NCI-H2029 (cell line): ENCODE results near the gene ATF7.
"Not testable (repeated sequence)": the region's sequence is repeated elsewhere in the genome, so short reads cannot be mapped to it uniquely, and the experiment has no call there.

Experiments used
- DNase-seq: peaks from one replicate; lab custom pipeline; 2025; lab: John Stamatoyannopoulos, UW

Gene ATF7

GRCh38 chr12:53594897-53595615 is 31.1 kb downstream of the ATF7 start:
- no peak for DNase-seq

- DNase-seq: no peak
Observed at GRCh38 chr12:53593707-53594106, 32.5 kb downstream of the ATF7 start.

GRCh38 chr12:53593031-53593430 is 33.2 kb downstream of the ATF7 start:
- DNase-seq: no peak

GRCh38 chr12:53592426-53592825 is 33.8 kb downstream of the ATF7 start:
- no peak for DNase-seq

DNA sequence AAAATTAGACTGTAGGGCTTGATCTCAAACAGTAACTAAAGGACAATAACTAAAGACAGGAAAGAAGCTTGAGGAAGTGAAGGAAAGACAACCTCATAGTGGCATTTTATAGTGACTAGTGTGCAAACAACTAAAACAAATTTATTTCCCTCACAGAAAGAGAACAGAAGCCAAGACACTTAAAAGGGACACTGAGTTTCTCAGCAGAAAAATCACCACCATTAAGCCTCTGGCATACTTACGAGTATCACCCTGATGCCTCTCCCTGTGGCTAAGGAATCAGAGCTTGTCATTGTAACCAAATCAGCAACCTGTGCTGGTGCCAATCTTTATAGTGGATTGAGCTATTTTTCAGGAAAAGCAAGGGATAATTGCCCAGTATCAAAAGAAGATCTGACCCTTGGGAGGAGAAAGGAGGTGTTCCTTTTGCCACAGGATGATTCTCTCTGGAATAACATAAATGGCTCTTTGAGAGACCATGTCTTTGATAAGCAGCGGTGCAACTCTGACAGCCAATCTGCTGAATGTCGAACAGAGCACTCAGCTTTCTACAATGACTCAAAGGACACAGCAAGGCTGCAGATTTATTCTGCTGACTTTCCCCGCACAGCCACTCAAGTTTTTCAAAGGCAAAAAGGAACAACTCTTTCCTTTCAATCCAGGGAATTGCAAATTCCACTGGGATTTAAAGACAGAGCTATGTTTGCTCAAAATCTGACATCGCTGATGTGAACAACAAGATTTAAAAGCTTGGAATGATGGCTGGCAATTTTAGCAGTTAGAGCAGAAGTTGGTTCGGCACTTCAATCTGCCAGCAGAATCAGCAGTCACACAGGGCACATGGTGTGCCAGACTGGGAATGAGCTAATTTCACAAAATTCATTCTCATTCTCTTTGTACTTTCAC is 34.6 kb downstream of the ATF7 start:
- DNase-seq: no peak

GRCh38 chr12:53590652-53591051 is 35.5 kb downstream of the ATF7 start:
- no peak for DNase-seq

DNA sequence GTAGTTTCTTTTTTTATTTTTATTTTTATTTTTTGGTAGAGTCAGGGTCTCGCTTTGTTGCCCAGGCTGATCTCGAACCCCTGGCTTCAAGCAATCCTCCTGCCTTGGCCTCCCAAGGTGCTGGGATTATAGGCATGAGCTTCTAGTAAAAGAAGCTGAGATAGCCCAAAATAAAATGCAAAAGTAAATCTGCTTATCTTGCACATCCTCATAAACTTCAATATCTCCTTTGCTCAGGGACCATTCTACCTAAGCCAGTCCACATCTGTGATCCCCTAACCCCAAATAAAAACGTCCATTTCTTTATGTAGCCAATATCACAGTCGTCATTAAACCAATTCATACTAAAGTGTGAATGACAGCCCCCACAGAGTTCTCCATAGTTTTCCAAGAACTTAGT is 36.3 kb downstream of the ATF7 start:
- DNase-seq: no peak

GRCh38 chr12:53589423-53589822 is 36.8 kb downstream of the ATF7 start:
- no peak for DNase-seq

DNA sequence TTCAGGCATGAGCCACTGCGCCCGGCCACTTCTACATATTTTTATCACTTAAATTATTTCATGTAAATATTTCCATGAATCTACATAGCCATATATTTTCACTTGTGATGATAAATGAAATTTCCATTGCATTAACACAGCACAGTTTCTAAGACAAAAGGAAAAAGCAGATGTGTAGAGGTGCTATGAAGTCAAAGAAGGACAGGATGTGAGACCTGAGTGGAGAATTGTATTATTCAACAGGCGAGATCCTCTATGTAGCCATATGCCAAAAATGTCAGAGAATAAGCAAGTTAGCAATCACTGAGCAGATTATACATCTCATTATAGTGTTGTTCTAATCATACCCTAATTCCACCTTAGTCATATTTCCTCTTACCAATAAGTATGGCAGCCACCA is 38.1 kb downstream of the ATF7 start:
- no peak for DNase-seq

DNA sequence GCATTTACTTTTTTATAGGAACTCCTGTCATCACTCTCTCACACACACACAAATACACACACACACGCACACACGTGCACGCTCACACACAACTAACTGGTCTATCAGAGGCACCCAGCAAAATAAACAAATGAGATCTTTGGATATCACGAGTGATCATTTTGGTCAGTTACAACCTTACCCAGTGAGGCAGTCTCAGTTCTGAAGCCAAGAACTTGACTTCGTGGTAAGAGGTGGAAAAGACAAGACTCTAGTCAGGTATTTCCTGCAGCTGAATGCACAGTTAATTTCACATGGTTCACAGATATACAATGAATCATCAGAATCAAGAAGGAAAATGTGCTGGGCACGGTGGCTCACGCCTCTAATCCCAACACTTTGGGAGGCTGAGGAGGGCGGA is 39.4 kb downstream of the ATF7 start:
- no peak for DNase-seq

GRCh38 chr12:53585448-53586125 is 40.6 kb downstream of the ATF7 start:
- no peak for DNase-seq

- DNase-seq: no peak
Observed at GRCh38 chr12:53579545-53579955, 46.6 kb downstream of the ATF7 start.

GRCh38 chr12:53578783-53579182 is 47.4 kb downstream of the ATF7 start:
- DNase-seq: no peak

DNA sequence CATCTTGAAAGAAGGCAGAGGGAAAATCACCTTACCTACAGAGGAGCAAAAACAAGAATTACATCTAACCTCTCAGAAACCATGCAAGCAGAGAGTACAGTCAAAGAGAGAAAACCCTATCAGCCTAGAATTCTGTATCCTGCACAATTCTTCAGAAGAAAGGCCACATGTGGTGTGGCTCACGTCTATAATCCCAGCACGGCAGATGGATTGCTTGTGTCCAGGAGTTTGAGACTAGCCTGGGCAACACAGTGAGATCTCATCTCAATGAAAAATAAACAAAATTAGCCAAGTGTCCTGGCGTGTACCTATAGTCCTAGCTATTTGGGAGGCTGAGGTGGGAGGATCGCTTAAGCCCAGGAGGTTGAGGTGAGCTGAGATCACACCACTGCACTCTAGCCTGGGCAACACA is 48.2 kb downstream of the ATF7 start:
- no peak for DNase-seq

- no peak for DNase-seq
Observed at GRCh38 chr12:53575502-53576249, 50.5 kb downstream of the ATF7 start.

- no peak for DNase-seq
Observed at GRCh38 chr12:53572134-53572758, 53.9 kb downstream of the ATF7 start.

- no peak for DNase-seq
Observed at GRCh38 chr12:53571295-53571694, 54.9 kb downstream of the ATF7 start.

DNA sequence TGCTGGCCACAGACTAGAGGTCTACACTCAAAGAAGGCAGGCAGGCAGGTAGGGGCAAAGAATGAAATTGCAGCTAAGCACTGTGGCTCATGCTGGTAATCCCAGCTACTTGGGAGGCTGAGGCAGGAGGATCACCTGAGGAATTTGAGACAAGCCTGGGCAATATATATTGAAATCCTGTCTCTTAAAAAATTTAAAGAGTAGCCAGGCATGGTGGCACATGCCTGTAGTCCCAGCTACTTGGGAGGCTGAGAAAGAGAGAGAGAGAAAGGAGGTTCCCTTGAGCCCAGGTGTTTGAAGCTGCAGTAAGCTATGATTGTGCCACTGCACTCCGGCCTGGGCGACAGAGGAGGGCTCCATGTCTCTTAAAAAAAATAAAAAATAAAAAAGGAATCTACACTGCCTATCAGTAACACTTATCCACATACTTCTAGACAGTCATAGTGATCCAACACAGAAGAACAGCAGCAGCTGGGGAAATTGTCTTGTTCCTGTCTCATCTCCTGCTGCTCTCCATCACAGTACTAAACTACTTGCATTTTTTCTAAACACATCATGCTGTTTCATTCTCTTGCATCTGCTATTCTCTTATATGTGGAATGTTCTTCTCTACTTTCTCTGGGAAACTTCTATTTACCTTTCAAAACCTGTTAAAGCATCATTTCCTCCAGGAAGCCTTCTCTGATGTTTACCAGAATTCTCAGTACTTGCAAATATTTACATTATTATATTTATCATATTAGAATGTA is 57.2 kb downstream of the ATF7 start:
- no peak for DNase-seq

DNA sequence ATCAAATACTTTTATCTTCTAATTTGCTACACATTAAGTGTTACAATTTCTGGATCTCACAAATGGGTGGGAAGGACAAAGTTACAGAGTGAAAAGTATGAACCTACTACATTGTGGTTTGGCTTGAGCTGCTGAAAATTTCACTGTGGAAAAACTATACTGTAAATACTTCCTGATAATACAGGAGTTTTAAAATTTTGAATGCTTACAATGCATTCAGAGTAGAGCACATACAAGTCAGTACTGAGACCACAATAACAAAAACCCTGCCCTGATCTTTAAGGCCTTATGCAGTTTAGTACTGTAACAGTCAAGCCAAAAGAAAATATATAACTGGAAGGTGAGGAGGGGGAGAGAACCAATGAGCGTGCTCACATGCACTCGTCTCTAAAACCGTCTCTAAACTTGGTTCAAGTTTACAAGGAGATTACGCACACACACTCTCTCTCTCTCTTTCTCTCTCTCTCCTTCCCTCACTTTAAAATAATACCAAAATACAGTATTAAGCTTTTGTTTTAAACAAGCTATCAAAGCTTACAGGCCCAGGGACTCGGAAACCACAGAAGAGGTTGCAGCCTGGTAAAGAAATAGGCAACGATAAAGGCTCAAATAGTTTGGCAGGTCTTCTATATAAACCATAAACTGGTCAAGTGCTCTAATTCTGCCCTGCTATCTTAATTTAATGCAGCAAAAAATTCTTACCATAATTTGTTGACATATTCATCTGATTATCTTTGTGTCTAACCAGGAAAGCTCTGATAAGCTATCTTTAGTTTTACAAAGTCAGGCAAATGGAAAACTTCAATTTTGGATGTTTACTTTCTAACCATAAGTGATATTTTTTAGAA is 58.0 kb downstream of the ATF7 start:
- no peak for DNase-seq

GRCh38 chr12:53565376-53565775 is 60.8 kb downstream of the ATF7 start:
- DNase-seq: not testable (repeated sequence)
